Adrenal gland (tissue), 12 donors: ENCODE measurements around the gene ST3GAL3. TPM values are rescaled to one million over a fixed set of nuclear protein-coding genes. Genes with fewer than 3 reads are reported as not detected.

Experiments used
- DNase-seq, 7 donors: peaks; one replicate each; pipeline ENCODE4 v3.0.0-alpha.2; 2019 to 2020
- H3K27ac ChIP-seq, 5 donors: fragments of 200-600 bp; sonication (generic) in 4 of 5; 1 replicate in 3 of 5; 2 replicates in 2 of 5; pipeline versions ENCODE4 v1.5.1 to v1.8.0; 2016 to 2020; ENCODE audit warnings: mild to moderate bottlenecking in 1 of 5
- H3K27me3 ChIP-seq: fragments of 200-600 bp; 2 replicates; pipeline ENCODE4 v1.8.0; 2021
- H3K36me3 ChIP-seq, 2 donors: fragments of 200-600 bp; replicated peaks in 1 of 2; 1 replicate in 1 of 2; 2 replicates in 1 of 2; pipeline versions ENCODE4 v1.5.1 to v1.8.0; 2018 to 2022
- H3K4me1 ChIP-seq, 2 donors: fragments of 200-600 bp; replicated peaks in 1 of 2; 1 replicate in 1 of 2; 2 replicates in 1 of 2; pipeline versions ENCODE4 v1.5.1 to v1.8.0; 2018 to 2021
- H3K4me3 ChIP-seq, 4 donors: fragments of 200-600 bp; sonication (generic) in 3 of 4; one replicate each; pipeline ENCODE4 v1.5.1; 2016 to 2018
- H3K9me3 ChIP-seq, 3 donors: fragments of 200-600 bp; sonication (generic) in 1 of 3; replicated peaks in 1 of 3; 1 replicate in 2 of 3; 2 replicates in 1 of 3; pipeline versions ENCODE4 v1.5.1 to v1.8.0; 2016 to 2021
- POLR2A ChIP-seq, 2 donors: fragments of 450-650 bp; IDR thresholded peaks; one replicate each; pipeline ENCODE4 v1.6.1; 2017; ENCODE audit warnings: antibody characterized with exemption in 2 of 2, mild to moderate bottlenecking in 2 of 2, moderate library complexity in 1 of 2
- WGBS, 4 donors: extraction: QIAGEN DNeasy Blood & Tissue Kit in 2 of 4; methylation state at CpG; one replicate each; pipeline versions ENCODE4 v1.1.5 to v1.1.7; 2013 to 2017; 5-methylcytosine and 5-hydroxymethylcytosine counted together
- intact Hi-C, 2 donors: fragments of 100-400 bp; cut with DNase I; formaldehyde crosslinking; loops; one replicate each; pipeline versions ENCODE4 v1.14.1 to v1.15.0; 2022 to 2023
- polyA plus RNA-seq, 3 donors: library from polyadenylated mRNA; stranded (reverse); fragments of 200-250 nt in 2 of 3; fragments of 350-450 nt in 1 of 3; fragmentation: Illumina TruSeq in 1 of 3; extraction: RNeasy Lipid Tissue Mini Kit (QIAGEN cat#74804) in 1 of 3; gene quantifications; one replicate each; pipeline ENCODE4 v1.2.3, GENCODE V29; 2013 to 2014
- total RNA-seq, 9 donors: library from RNA; depleted of rRNA in 4 of 9; stranded (reverse); fragments of >200 nt in 4 of 9; fragments of 120-200 nt in 1 of 9; fragmentation: NEBNext Ultra II Directional in 1 of 9; extraction: Animal tissue kit (Norgen Biotek cat#: 25700) in 1 of 9; gene quantifications; one replicate each; pipeline versions ENCODE4 v1.1.0 to v1.2.4, GENCODE V29; 2013 to 2023
- TF ChIP-seq, protein P1 (sequence below), 6 experiments: fragments of 450-650 bp in 4 of 6; fragments of 200-600 bp in 2 of 6; sonication (generic) in 1 of 6; IDR thresholded peaks; 1 replicate in 5 of 6; 2 replicates in 1 of 6; pipeline versions ENCODE4 v1.5.1 to v1.8.0; 2016 to 2021; ENCODE audit warnings: antibody characterized with exemption in 6 of 6, mild to moderate bottlenecking in 2 of 6, moderate library complexity in 1 of 6
- donor health status: healthy with polysubstance abuse.
- donor health status: Bipolar disorder and iron deficiency.
- donor health status: DM: yes; HTN: yes; CAD: no.
- donor health status: DM: no; HTN: no; CAD: no.
- donor health status: DM: no; HTN: no; CAD: no.
- donor health status: DM: yes; HTN: yes; CAD: no.

ST3GAL3 gene
- total and polyA plus RNA-seq, 12 donors = 15.6 to 47.5 (median 27.7) TPM

DNA sequence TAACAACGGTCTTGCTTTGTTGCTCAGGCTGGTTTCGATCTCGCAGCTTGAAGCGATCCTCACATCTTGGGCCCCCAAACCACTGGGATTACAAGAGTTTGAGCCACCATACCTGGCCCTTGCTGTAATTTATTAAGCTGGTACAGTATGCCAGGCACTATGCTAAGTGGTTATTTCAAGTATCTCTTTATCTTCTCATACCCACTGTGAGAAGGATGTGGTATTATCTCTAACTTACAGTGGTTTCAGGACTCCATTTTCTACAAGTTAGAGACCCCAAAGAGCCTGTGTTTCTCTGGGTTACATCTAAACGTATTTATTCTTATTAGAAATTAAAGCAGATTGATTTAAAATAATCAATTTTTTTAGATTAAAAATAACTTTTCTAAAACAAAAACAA is 8.1 kb upstream of the ST3GAL3 start:
- no peaks in the 10 kb centered on the region for H3K4me1 ChIP-seq
- H3K27me3 ChIP-seq = no peaks in the 10 kb centered on the region
- no peak overlapping the region for H3K4me3 ChIP-seq
- H3K27ac ChIP-seq = no peak overlapping the region
- H3K36me3 ChIP-seq = peaks cover 0 to 100% of the 10 kb centered on the region in 2 donors
- 91 to 97% (median 95%) methylated on average over 5 of the region's 5 CpGs for WGBS, 4 donors
- no peak for DNase-seq
- H3K9me3 ChIP-seq = no peaks in the 10 kb centered on the region
- intact Hi-C loops = no loop called here
- TF ChIP-seq, protein P1, sequence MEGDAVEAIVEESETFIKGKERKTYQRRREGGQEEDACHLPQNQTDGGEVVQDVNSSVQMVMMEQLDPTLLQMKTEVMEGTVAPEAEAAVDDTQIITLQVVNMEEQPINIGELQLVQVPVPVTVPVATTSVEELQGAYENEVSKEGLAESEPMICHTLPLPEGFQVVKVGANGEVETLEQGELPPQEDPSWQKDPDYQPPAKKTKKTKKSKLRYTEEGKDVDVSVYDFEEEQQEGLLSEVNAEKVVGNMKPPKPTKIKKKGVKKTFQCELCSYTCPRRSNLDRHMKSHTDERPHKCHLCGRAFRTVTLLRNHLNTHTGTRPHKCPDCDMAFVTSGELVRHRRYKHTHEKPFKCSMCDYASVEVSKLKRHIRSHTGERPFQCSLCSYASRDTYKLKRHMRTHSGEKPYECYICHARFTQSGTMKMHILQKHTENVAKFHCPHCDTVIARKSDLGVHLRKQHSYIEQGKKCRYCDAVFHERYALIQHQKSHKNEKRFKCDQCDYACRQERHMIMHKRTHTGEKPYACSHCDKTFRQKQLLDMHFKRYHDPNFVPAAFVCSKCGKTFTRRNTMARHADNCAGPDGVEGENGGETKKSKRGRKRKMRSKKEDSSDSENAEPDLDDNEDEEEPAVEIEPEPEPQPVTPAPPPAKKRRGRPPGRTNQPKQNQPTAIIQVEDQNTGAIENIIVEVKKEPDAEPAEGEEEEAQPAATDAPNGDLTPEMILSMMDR (IDR thresholded peaks at IDR 0.05) = no peak
- TF ChIP-seq POLR2A (IDR thresholded peaks at IDR 0.05) = no peak

DNA sequence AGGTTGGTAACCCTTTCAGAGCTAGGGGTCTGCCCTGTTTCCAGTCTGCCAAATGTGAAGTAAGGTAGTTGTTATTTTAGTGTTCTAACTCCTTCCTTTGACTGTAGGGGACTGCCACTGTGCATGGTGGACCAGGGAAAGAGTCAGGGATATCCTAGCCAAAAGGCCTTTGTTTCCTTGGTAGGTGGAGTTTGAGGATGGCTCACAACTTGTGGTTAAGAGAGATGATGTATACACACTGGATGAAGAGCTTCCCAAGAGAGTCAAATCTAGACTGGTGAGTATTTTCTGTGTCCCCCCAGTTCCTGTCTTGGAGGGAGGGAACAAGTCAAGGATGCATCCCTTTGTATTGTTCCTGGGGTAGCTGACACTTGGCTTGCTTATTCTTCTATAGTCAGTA is 3.5 kb upstream of the ST3GAL3 start:
- DNase-seq = no peak
- TF ChIP-seq, protein P1 (IDR thresholded peaks at IDR 0.05) = no peak
- TF ChIP-seq POLR2A (IDR thresholded peaks at IDR 0.05) = no peak
- Histone ChIP-seq H3K27me3 (no peaks in the 10 kb centered on the region), H3K4me3 (no peak overlapping the region), H3K4me1 (peaks cover 16 to 17% of the 10 kb centered on the region in 2 donors), H3K36me3 (peaks cover 0 to 65% of the 10 kb centered on the region in 2 donors), H3K27ac (no peak overlapping the region), H3K9me3 (no peaks in the 10 kb centered on the region)
- intact Hi-C loops = no loop called here

DNA sequence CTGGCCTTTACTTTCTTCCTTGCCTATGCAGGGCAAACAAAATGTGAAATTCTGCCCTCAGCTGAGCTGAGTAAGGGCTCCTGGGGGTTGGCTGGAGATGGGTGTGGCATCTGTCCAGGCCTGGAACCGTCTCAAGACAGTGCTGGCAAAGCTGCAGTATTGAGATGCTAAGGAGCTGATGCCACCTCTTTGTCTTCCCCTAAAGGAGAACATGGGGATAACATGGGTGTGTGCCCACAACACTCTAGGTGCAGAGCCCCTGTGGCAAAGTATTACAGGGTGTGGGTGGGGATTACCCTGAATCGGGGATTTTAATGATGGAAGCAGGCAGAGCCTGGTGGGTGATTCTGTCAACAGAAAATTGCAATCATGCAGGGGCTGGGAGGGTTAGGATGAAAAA is 2.5 kb upstream of the ST3GAL3 start:
- Histone ChIP-seq H3K9me3 (no peaks in the 10 kb centered on the region), H3K4me3 (no peak overlapping the region), H3K27ac (no peak overlapping the region), H3K27me3 (no peaks in the 10 kb centered on the region), H3K36me3 (peaks cover 0 to 55% of the 10 kb centered on the region in 2 donors), H3K4me1 (peaks cover 17 to 22% of the 10 kb centered on the region in 2 donors)
- 38 to 91% (median 42%) methylated on average over 1 to 2 of the region's 2 CpGs for WGBS, 4 donors
- peak; percentile 38 to 74 (median 63) for DNase-seq
- TF ChIP-seq, protein P1 (IDR thresholded peaks at IDR 0.05) = peak in 3 of 6 experiments; percentile 17 to 35 (median 26)
- TF ChIP-seq POLR2A (IDR thresholded peaks at IDR 0.05) = no peak
- intact Hi-C loops = no loop called here

DNA sequence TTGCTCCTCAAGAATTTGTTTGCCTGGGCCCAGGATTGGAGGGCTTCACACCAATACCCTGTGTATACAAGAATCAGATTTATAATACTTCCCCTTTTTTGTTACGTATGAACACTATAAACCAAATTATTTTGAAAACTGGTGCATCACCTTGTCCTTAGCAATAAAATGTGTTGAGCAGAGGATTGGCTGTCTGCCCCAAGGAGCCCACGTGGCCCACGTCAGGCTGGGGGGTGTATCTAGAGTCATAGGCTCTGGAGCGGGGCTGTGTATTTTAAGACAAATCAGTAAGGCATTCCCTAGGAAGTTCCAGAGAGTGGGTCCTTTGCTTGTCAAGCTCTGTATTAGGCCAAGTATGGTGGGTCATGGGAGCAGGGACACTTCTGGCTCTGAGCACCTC is 2.0 kb upstream of the ST3GAL3 start:
- Histone ChIP-seq H3K9me3 (no peaks in the 10 kb centered on the region), H3K36me3 (peaks cover 0 to 50% of the 10 kb centered on the region in 2 donors), H3K4me1 (peaks cover 17 to 22% of the 10 kb centered on the region in 2 donors), H3K4me3 (no peak overlapping the region), H3K27me3 (no peaks in the 10 kb centered on the region), H3K27ac (no peak overlapping the region)
- WGBS, 4 donors = 60 to 68% (median 63%) methylated on average over 4 of the region's 4 CpGs
- intact Hi-C loops = no loop called here
- TF ChIP-seq, protein P1 (IDR thresholded peaks at IDR 0.05) = no peak
- TF ChIP-seq POLR2A (IDR thresholded peaks at IDR 0.05) = no peak
- peak in 4 of 7 donors; percentile 34 to 53 (median 38) for DNase-seq
